HepG2 (cell line): Measurements from ENCODE around the gene GABRB3. TPM values are rescaled to one million over a fixed set of nuclear protein-coding genes. Genes with fewer than 3 reads are reported as not detected.

Source experiments
- ATAC-seq: fragments of 200-7000 bp; cut with Tn5 transposase; 3 replicates; pipeline ENCODE4 v1.9.1; 2020; ENCODE audit warnings: mild to moderate bottlenecking, moderate library complexity
- BruUV-seq: library from RNA; stranded (reverse); fragments of 400-500 nt; replicated peaks from 2 replicates; lab custom pipeline; 2021; lab: Mats Ljungman, UMichigan
- CTCF ChIA-PET: fragments of 300-600 bp; formaldehyde crosslinking; extraction: SDS; loops from one replicate; lab custom pipeline; 2021; ENCODE audit warnings: low total read pairs, inconsistent platforms, low intra/inter-chr PET ratio; lab: Yijun Ruan, JAX
- POLR2A ChIA-PET: fragments of 350-600 bp; sonication (Branson Sonifier 250); formaldehyde crosslinking; loops from one replicate; lab custom pipeline; 2020; ENCODE audit warnings: antibody characterized with exemption, inconsistent platforms; lab: Yijun Ruan, JAX
- DNase-seq: peaks from one replicate; pipeline ENCODE4 v3.0.0-alpha.2; 2015; ENCODE audit warnings: low spot score
- FAIRE-seq: peaks from 3 replicates; lab custom pipeline; 2011; peaks lifted over from hg19 to GRCh38; lab: Jason Lieb, UNC
- H2AFZ ChIP-seq: one replicate; pipeline ENCODE4 v1.6.1; 2011; ENCODE audit warnings: low read length, inconsistent platforms
- H3K27ac ChIP-seq: fragments of 300-600 bp; 3 replicates; pipeline ENCODE4 v1.8.0; 2011; ENCODE audit warnings: mixed run types, mild to moderate bottlenecking, mixed read lengths, low read length, inconsistent platforms; ENCODE audit not compliant: insufficient read depth; ENCODE audit errors: extremely low read length
- H3K27me3 ChIP-seq, 2 experiments: fragments of 200-600 bp in 1 of 2; 2 replicates in 1 of 2; 3 replicates in 1 of 2; pipeline versions ENCODE4 v1.6.0 to v1.8.0; 2011; ENCODE audit warnings: low read length in 2 of 2, mild to moderate bottlenecking in 2 of 2, moderate library complexity in 2 of 2, inconsistent platforms in 1 of 2; ENCODE audit not compliant: insufficient read depth in 2 of 2, control insufficient read depth in 1 of 2
- H3K36me3 ChIP-seq, 2 experiments: fragments of 200-600 bp in 1 of 2; replicated peaks in 1 of 2; 2 replicates in 1 of 2; 3 replicates in 1 of 2; pipeline versions ENCODE4 v1.5.1 to v1.8.0; 2011; ENCODE audit warnings: low read length in 2 of 2, inconsistent platforms in 1 of 2; ENCODE audit not compliant: insufficient read depth in 2 of 2, control insufficient read depth in 1 of 2
- H3K4me1 ChIP-seq: 2 replicates; pipeline ENCODE4 v1.5.1; 2012; ENCODE audit warnings: low read length, inconsistent platforms; ENCODE audit not compliant: insufficient read depth
- H3K4me2 ChIP-seq: 2 replicates; pipeline ENCODE4 v1.6.0; 2011; ENCODE audit warnings: low read depth, low read length, inconsistent platforms
- H3K4me3 ChIP-seq, 3 experiments: fragments of 200-600 bp in 1 of 3; sonication (generic), shearing (Covaris generic) in 1 of 3; replicated peaks in 1 of 3; 2 replicates each; pipeline ENCODE4 v1.5.1; 2011 to 2016; ENCODE audit warnings: low read length in 3 of 3, inconsistent platforms in 2 of 3, low read depth in 2 of 3, mild to moderate bottlenecking in 2 of 3, control low read depth in 1 of 3, mixed read lengths in 1 of 3; ENCODE audit not compliant: insufficient read depth in 1 of 3
- H3K79me2 ChIP-seq: one replicate; pipeline ENCODE4 v1.6.1; 2011; ENCODE audit warnings: low read length, inconsistent platforms; ENCODE audit not compliant: insufficient read depth
- H3K9ac ChIP-seq: 2 replicates; pipeline ENCODE4 v1.6.0; 2011; ENCODE audit warnings: mild to moderate bottlenecking, low read depth, low read length, inconsistent platforms; ENCODE audit not compliant: insufficient read depth
- H3K9me3 ChIP-seq: 2 replicates; pipeline ENCODE4 v1.5.1; 2012; ENCODE audit warnings: mild to moderate bottlenecking, low read length
- H4K20me1 ChIP-seq: 2 replicates; pipeline ENCODE4 v1.6.0; 2011; ENCODE audit warnings: inconsistent platforms, mild to moderate bottlenecking, low read length, moderate library complexity; ENCODE audit not compliant: insufficient read depth
- ATF7 ChIP-seq, 2 experiments: fragments of 450-650 bp in 1 of 2; sonication (generic) in 1 of 2; formaldehyde crosslinking in 1 of 2; IDR thresholded peaks; 2 replicates each; pipeline versions ENCODE4 v1.4.0 to v1.6.1; 2016 to 2020; ENCODE audit warnings: antibody characterized with exemption in 1 of 2, mild to moderate bottlenecking in 1 of 2, missing genetic modification reagents in 1 of 2
- ZEB1 ChIP-seq: IDR thresholded peaks from 2 replicates; pipeline ENCODE4 v1.6.1; 2012; ENCODE audit warnings: mild to moderate bottlenecking, low read depth, inconsistent platforms; ENCODE audit not compliant: insufficient replicate concordance
- ZNF615 ChIP-seq: sonication (generic); formaldehyde crosslinking; IDR thresholded peaks from 2 replicates; pipeline ENCODE4 v1.5.0; 2020; ENCODE audit warnings: mild to moderate bottlenecking, missing genetic modification reagents, borderline replicate concordance
- ZNF782 ChIP-seq: sonication (generic); formaldehyde crosslinking; IDR thresholded peaks from 2 replicates; pipeline ENCODE4 v1.4.0; 2020; ENCODE audit warnings: missing genetic modification reagents, mild to moderate bottlenecking, borderline replicate concordance
- WGBS: methylation state at CpG from one replicate; pipeline ENCODE4 v1.1.6; 2017; ENCODE audit warnings: low lambda C conversion rate; 5-methylcytosine and 5-hydroxymethylcytosine counted together
- in situ Hi-C: cut with HindIII; loops from 2 replicates; pipeline ENCODE4 v1.10.0; 2017; ENCODE audit warnings: low pct_unique_long_range_greater_than_20kb; ENCODE audit not compliant: extremely low pct_ligation_motif_present
- intact Hi-C: fragments of 100-400 bp; cut with micrococcal nuclease; formaldehyde crosslinking; loops from one replicate; pipeline ENCODE4 v1.10.0; 2022; ENCODE audit not compliant: unreplicated experiment
- polyA plus RNA-seq, 8 experiments: library from polyadenylated mRNA; depleted of rRNA in 3 of 8; stranded (reverse) in 7 of 8; unstranded in 1 of 8; fragments of >200 nt; fragmentation: Illumina TruSeq in 4 of 8; extraction: Trizol in 4 of 8; gene quantifications; 2 replicates each; pipeline versions ENCODE4 v1.2.1 to v1.2.3, GENCODE V29; 2011 to 2016; ENCODE audit warnings: low read depth in 4 of 8, missing spikeins in 1 of 8, mixed read lengths in 1 of 8; ENCODE audit not compliant: insufficient read depth in 1 of 8
- total RNA-seq, 5 experiments: library from RNA; depleted of rRNA; stranded (reverse); fragments of >200 nt; fragmentation: Illumina TruSeq; extraction: Trizol; gene quantifications; 2 replicates each; pipeline ENCODE4 v1.2.3, GENCODE V29; 2016; ENCODE audit warnings: low read depth in 1 of 5
- TF ChIP-seq, protein P1 (sequence below): sonication (generic); formaldehyde crosslinking; IDR thresholded peaks from 2 replicates; pipeline ENCODE4 v1.9.0; 2022; ENCODE audit warnings: missing genetic modification reagents, mild to moderate bottlenecking, borderline replicate concordance

GABRB3 gene
- total and polyA plus RNA-seq, 2 of the 13 experiments (the other 11 are each of a cell fraction or from before 2014, with no cell fraction given): not detected

DNA sequence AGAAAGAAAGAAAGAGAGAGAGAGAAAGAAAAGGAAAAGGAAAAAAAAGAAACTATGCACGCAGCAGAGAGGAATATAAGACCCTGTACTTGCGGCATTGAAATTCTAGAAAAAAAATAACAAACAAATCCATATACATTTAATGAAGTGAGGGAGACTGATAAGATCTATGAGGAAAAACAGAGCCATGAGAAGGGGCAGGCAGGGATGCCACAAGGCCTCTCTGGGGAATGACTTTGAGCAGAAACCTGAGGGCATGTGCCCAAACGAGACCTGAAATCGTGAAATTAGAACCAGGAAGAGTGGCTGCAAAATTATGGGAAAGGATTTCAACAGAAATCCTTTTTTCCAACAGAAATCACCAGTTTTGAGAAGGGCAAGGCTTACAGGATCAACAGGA lies 98.4 kb downstream of the GABRB3 start (continued):
- TF ChIP-seq, protein P1, sequence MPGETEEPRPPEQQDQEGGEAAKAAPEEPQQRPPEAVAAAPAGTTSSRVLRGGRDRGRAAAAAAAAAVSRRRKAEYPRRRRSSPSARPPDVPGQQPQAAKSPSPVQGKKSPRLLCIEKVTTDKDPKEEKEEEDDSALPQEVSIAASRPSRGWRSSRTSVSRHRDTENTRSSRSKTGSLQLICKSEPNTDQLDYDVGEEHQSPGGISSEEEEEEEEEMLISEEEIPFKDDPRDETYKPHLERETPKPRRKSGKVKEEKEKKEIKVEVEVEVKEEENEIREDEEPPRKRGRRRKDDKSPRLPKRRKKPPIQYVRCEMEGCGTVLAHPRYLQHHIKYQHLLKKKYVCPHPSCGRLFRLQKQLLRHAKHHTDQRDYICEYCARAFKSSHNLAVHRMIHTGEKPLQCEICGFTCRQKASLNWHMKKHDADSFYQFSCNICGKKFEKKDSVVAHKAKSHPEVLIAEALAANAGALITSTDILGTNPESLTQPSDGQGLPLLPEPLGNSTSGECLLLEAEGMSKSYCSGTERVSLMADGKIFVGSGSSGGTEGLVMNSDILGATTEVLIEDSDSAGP (CRISPR knock-in tag): no peak
- no peak for TF ChIP-seq ZEB1
- TF ChIP-seq ATF7 (IDR thresholded peaks at IDR 0.05): no peak
- no peak for TF ChIP-seq ATF7 (CRISPR knock-in tag; IDR thresholded peaks at IDR 0.05)

DNA sequence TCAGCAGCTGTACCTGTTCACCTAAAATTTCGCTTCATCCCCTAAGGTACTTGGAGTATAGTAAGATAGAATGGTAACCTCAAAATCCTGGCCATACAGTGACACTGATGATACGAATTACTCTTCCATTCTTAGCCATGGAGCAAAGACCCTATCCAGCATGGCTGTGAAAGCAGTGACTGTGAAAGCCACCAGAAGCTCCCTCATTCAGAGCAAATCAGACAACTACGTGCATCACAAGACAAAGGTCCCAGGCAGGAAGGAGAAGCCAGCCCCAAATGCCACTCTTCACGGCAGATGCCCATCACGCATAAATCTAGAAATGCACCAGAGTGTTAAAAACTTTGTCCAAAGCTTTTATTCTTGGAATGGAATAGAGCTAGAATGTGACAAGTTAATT lies 99.4 kb downstream of the GABRB3 start:
- Histone ChIP-seq H3K4me2 (no peak overlapping the region), H3K9me3 (peaks cover 58% of the 10 kb centered on the region), H4K20me1 (no peaks in the 10 kb centered on the region), H3K27ac (no peak overlapping the region), H3K36me3 (no peaks in the 10 kb centered on the region), H3K4me3 (no peak overlapping the region), H3K4me1 (no peaks in the 10 kb centered on the region), H3K27me3 (no peaks in the 10 kb centered on the region), H3K9ac (no peak overlapping the region), H3K79me2 (no peaks in the 10 kb centered on the region), H2AFZ (no peak overlapping the region)
- in situ Hi-C loops: no loop called here
- 33% methylated on average over 5 of the region's 5 CpGs for WGBS
- ATAC-seq (no peak), DNase-seq (no peak), FAIRE-seq (no peak)
- intact Hi-C loops: no loop called here
- TF ChIP-seq ZNF615 (no peak), ZNF782 (CRISPR knock-in tag) (no peak)
- CTCF ChIA-PET: no interaction called here
- POLR2A ChIA-PET: no interaction called here
- BruUV-seq: no TSS peak
